DMS114 treated with DMSO at 0.1 percent for 48 hours (cell line): Measurements from ENCODE around the gene RIN3.

ENCODE experiments used
- DNase-seq: peaks from one replicate; lab custom pipeline; 2025; ENCODE audit not compliant: unreplicated experiment; lab: John Stamatoyannopoulos, UW

RIN3 gene

DNA sequence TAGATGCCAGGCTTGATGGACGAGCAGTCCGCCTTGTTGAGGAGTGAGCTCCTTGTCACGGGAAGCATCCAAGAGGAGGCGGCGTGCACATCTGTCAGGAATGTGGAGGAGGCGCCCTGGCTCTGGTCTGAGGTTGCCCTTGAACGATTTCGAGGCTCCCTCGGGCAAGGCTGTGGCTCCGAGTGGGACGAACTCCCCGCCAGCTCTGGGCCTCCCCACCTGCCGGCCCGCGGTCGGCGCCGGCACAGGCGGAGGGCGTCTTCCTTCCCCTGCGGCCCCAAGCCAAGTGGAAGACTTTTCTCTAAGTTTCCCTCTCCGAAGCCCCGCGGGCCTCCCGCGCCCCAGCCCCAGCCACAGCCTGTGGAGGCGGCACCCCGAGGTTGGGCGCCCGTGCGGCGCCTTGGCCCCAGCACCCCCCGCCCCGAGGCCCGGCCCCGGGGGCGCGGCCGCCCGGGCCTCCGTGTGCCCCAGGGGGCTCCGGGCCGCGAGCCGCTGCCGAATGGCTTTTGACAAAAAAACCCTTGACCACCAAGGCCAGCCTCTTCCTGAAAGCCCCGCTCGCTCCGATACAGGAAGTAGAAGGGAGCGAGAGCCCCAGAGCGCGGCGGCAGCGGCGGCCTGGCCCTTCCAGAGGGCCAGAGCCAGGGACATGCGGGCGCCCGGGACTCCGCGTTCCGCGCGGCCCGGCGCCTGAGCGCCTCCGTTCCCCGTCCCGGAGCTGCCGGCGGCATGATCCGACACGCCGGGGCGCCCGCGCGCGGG lies at the start of gene RIN3:
Gene RIN3, plus strand, starts transcription at position 578 of the 762 bp plus-strand sequence. Its CDS starts 152 bp downstream, at position 730.
- no peak for DNase-seq

- DNase-seq = no peak
Observed at GRCh38 chr14:92464156-92464555, 49.4 kb upstream of the RIN3 start.

DNA sequence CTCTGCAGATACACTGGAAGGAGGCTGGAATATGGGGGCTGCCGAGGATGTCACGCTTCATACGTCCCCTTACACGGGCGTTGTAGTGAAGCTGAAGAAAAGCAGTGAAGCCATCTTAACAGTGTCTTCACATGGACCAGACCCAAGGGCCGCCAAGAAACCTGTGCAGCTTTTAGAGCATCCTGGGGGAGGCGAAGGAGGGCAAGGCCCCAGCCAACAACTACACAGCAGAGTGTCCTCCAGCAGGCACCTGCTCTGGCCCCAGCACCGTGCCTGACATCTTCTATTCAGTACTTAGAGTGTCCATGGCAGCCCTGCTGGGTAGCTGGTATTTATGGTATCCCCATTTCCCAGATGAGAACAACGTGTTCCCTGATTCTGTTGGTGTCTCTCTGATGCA lies 48.9 kb upstream of the RIN3 start:
- DNase-seq = no peak

- DNase-seq = no peak
Observed at GRCh38 chr14:92465353-92466055, 48.1 kb upstream of the RIN3 start.

- no peak for DNase-seq
Observed at GRCh38 chr14:92466059-92466458, 47.5 kb upstream of the RIN3 start.

DNA sequence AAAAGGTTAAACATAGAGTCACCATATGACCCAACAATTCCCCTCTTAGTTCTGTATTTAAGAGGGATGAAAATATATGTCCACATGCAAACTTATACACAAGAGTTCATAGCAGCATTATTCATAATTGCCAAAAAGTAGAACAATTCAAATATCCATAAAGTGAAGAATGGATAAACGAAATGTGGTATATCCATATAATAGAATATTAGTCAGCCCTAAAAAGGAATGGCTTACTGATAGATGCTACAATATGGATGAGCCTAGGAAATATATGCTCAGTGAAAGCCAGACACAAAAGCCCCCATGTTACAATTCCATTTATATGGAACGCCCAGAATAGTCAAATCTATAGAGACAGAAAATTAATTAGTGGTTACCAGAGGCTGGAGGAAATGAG lies 44.1 kb upstream of the RIN3 start:
- DNase-seq = no peak

DNA sequence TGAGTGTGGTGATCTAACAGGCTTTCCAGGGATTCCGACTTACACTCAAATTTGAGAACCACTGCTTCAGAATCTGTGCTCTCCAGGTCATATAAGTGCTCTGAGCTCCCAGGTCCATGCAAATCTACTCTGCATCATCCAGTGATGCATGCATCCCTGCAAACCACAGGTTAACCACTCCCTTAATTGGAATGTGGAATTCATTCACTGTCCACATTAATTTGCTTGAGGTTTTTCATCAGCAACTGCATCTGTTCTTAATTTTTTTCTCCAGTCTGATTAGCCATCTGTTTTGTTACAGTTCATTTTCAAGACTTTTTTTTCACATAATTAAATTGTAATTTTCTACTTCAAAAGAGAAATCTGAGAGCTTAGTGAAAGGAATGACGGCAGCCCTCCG lies 43.4 kb upstream of the RIN3 start:
- DNase-seq = no peak

GRCh38 chr14:92470811-92471210 lies 42.8 kb upstream of the RIN3 start:
- no peak for DNase-seq

DNA sequence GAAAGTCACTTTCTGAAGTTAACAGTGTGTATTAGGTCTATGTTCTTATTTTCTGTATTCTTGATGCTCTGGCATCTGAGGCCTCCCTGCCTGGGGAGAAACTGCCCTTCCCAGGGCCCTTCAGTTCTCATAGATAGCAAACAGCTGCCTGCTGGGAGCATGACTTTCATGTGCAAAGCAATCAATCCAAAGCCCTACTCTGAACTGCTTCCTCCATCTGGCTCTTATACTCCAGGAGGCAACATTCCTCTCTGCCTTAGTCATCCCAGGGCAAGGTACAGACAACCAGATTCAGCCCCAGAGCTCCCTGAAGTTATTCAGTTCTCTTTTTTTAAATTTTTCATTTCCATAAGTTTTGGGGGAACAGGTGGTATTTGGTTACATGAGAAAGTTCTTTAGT lies 41.7 kb upstream of the RIN3 start:
- no peak for DNase-seq

GRCh38 chr14:92472860-92473259 lies 40.7 kb upstream of the RIN3 start:
- DNase-seq = no peak

GRCh38 chr14:92473261-92473968 lies 40.2 kb upstream of the RIN3 start:
- no peak for DNase-seq

- no peak for DNase-seq
Observed at GRCh38 chr14:92473969-92474535, 39.5 kb upstream of the RIN3 start.

DNA sequence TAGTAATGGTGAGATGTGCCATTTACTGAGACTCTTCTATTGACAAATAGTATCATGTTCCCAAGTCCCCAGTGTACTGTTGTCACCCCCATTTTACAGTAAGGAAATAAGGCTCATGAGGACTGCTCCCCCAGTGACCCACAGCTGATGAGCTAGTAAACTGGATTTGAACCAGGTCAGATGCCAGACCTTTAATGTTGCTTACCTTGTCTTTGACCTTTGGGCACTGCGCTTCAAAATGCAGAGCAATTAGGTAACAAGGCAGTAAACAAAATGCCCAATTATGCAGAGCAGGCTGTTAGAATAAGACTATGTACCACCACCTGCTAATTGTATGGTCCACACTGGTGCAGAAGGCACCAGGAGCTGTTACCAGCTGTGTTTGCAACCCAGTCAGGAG lies 38.5 kb upstream of the RIN3 start:
- no peak for DNase-seq

DNA sequence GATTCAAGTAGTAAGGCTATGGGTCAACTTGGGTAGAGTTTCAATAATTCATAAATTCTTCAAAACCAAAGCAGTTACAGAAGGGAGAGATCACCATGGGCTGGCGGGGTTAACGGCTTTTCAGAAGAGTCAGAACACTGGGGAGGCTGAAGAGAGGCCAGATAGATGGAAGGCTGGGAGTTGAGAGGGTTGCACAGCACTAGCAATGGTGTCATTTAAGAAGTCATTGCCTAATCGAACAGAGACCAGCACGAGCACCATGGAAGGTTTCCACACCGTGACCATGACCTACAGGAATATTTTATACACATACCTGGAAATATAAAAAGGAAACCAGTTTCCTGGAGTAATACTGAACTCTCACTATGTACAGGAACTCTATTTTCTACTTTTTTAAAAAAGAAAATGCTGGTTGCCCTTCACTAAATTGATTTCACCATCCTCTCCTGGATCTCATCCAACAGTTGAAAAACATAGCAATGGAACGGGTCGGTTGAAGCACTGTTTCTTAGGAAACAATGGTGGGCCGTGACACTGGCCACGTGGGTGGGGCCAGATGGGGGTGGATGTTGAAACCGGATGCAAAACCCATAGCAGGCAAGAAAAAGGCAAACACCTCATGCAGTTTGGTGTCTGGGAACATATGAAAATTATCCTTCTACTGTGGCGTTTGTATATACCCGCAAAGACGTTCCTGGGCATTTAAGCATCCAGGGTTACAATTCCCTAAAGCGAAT lies 38.0 kb upstream of the RIN3 start:
- DNase-seq = no peak

GRCh38 chr14:92480856-92481255 lies 32.7 kb upstream of the RIN3 start:
- no peak for DNase-seq

DNA sequence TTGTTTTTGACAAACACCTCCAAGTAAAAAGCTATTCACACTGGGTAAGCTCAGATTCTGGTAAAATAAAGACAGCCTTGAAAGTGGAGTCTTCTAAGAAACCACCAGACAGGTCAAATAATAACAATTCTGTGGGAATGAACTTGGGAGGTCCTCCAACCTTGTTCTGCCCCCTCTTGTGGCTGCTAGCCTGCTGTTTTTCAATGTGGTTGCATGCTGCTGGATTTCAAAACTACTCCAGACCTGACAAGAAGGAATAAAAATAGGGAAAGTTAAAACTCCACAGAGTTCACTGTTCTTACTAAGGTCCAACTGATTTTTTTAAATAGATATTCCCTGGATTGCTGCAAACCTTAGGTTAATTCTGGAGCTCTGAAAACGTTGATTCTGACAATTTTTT lies 32.2 kb upstream of the RIN3 start:
- no peak for DNase-seq

DNA sequence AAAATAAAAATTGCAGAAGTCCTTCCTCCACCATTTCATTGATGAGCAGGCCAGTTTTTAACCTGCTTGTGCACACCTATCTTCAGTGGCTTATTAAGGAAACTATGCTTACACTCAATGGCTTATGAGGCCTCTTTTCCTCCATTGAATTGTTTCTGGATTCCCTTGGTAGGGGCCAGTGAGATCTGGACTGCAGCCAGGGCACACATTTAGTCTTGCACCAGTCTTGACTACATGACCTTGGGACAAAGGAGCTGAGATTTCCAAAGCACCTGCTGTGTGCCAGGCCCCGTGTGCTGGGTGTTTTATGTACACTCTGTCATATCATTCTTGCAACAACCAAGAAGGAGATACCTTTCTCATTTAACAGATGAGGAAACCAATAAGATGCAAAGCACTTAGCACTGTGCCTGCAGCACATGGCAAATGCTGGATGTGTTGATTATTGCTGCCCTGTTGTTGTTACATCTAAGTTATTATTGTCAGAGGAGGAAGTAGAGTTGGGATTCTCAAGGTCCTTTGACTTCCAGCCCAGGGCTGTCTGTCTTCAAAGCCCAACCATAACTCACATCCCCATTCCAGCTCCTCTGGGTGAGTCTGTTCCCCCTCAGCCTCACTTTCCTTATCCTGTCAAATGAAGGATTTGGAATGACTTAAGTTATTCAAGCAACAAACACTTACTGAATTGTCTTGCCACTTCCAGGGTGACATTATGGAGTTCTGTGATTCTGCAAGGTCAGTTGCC lies 31.6 kb upstream of the RIN3 start:
- DNase-seq = no peak

- DNase-seq = no peak
Observed at GRCh38 chr14:92482621-92483319, 30.8 kb upstream of the RIN3 start.

DNA sequence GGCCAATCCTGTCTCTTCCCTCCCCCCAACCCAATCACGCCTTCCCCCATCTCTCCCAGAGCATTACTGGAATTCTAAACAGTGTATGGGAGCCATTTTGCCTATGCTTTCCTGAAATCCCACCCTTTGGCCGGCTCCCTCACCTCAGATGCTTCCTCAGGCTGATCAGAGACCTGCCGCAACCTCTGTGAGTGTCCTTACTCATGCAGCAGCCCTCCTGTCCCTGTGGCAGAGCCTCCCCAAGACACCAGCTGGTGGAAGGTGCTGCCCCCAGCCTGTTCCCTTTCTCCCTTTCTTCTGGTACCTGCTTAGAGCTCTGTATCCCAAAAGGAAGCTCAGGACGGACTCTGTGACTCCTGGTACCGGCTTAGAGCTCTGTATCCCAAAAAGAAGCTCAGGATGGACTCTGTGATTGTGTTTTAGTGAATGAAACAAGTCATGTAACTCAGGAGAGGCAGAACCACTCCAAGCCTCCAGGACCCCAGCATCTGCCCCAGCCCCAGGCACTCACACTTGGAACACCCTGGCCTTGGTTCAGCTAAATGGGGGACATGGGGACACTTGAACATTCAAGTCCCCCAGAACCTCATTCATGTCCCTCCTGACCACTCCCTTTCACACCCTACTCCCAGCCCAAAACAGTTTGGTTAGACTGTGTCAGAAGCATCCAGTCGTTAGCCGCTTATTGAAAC lies 29.3 kb upstream of the RIN3 start:
- no peak for DNase-seq
